ENCODE measurements around the gene MAN2C1.
A peak's percentile ranks its signal among the peaks of the same experiment; 100 is the strongest.
"Not testable (repeated sequence)": the region's sequence is repeated elsewhere in the genome, so short reads cannot be mapped to it uniquely, and the experiment has no call there.

MAN2C1 gene

GRCh38 chr15:75350601-75351361, 17.6 kb downstream of the MAN2C1 start:
- Histone ChIP-seq H3K9me3 (ENCODE audit: low read depth, low read length) (no peaks in the 10 kb centered on the region), H3K36me3 (ENCODE audit: insufficient read depth, low read length) (no peaks in the 10 kb centered on the region), H3K9ac (ENCODE audit: insufficient read length) (no peak overlapping the region), H3K4me3 (no peak overlapping the region), H3K27ac (no peak overlapping the region)
- DNase-seq (ENCODE audit: low read depth, low spot score), result no peak
- TF ChIP-seq POLR2AphosphoS5 (IDR thresholded peaks at IDR 0.05; ENCODE audit: borderline replicate concordance, low read depth, low read length) (no peak), FOXP2 (optimal IDR thresholded peaks at IDR 0.05; ENCODE audit: control extremely low read depth, extremely low read length, insufficient read depth) (no peak), EZH2 (IDR thresholded peaks at IDR 0.05) (no peak)

- no peak for DNase-seq (ENCODE audit: low read depth, low spot score)
- no peaks in the 10 kb centered on the region for H3K9me3 ChIP-seq (ENCODE audit: low read depth, low read length)
- no peak overlapping the region for H3K27ac ChIP-seq
- H3K9ac ChIP-seq (ENCODE audit: insufficient read length), result no peak overlapping the region
- H3K4me3 ChIP-seq, result no peak overlapping the region
- H3K36me3 ChIP-seq (ENCODE audit: insufficient read depth, low read length), result no peaks in the 10 kb centered on the region
- no peak for TF ChIP-seq EZH2 (IDR thresholded peaks at IDR 0.05)
These were observed 18.4 kb downstream of the MAN2C1 start for GRCh38 chr15:75349851-75350588.

- H3K4me3 ChIP-seq; DNase-seq (ENCODE audit: low read depth, low spot score); H3K9ac ChIP-seq (ENCODE audit: insufficient read length); H3K36me3 ChIP-seq (ENCODE audit: insufficient read depth, low read length); H3K27ac ChIP-seq; H3K9me3 ChIP-seq (ENCODE audit: low read depth, low read length): not testable (repeated sequence)
These were observed 19.1 kb downstream of the MAN2C1 start for GRCh38 chr15:75349351-75349669.

- no peak overlapping the region for H3K27ac ChIP-seq
- peak overlapping the region; percentile 80 for H3K9ac ChIP-seq (ENCODE audit: insufficient read length)
- H3K36me3 ChIP-seq (ENCODE audit: insufficient read depth, low read length), result no peaks in the 10 kb centered on the region
- DNase-seq (ENCODE audit: low read depth, low spot score), result no peak
- H3K4me3 ChIP-seq, result peak overlapping the region; percentile 92
- TF ChIP-seq FOXP2 (optimal IDR thresholded peaks at IDR 0.05; ENCODE audit: control extremely low read depth, extremely low read length, insufficient read depth), result no peak
- no peak for TF ChIP-seq POLR2AphosphoS5 (IDR thresholded peaks at IDR 0.05; ENCODE audit: borderline replicate concordance, low read depth, low read length)
- TF ChIP-seq EZH2 (IDR thresholded peaks at IDR 0.05), result no peak
- H3K9me3 ChIP-seq (ENCODE audit: low read depth, low read length), result no peaks in the 10 kb centered on the region
These were observed 19.7 kb downstream of the MAN2C1 start for GRCh38 chr15:75348562-75349350.

GRCh38 chr15:75348034-75348561, 20.3 kb downstream of the MAN2C1 start:
- Histone ChIP-seq H3K27ac (no peak overlapping the region), H3K9me3 (ENCODE audit: low read depth, low read length) (no peaks in the 10 kb centered on the region), H3K4me3 (peak overlapping the region; percentile 92), H3K9ac (ENCODE audit: insufficient read length) (peak overlapping the region; percentile 80), H3K36me3 (ENCODE audit: insufficient read depth, low read length) (no peaks in the 10 kb centered on the region)
- DNase-seq (ENCODE audit: low read depth, low spot score), result no peak
- TF ChIP-seq FOXP2 (optimal IDR thresholded peaks at IDR 0.05; ENCODE audit: control extremely low read depth, extremely low read length, insufficient read depth) (no peak), EZH2 (IDR thresholded peaks at IDR 0.05) (no peak), POLR2AphosphoS5 (IDR thresholded peaks at IDR 0.05; ENCODE audit: borderline replicate concordance, low read depth, low read length) (no peak)

- Histone ChIP-seq H3K9ac (ENCODE audit: insufficient read length) (peak overlapping the region; percentile 80), H3K36me3 (ENCODE audit: insufficient read depth, low read length) (no peaks in the 10 kb centered on the region), H3K4me3 (peak overlapping the region; percentile 92), H3K9me3 (ENCODE audit: low read depth, low read length) (no peaks in the 10 kb centered on the region), H3K27ac (no peak overlapping the region)
- no peak for DNase-seq (ENCODE audit: low read depth, low spot score)
- TF ChIP-seq FOXP2 (optimal IDR thresholded peaks at IDR 0.05; ENCODE audit: control extremely low read depth, extremely low read length, insufficient read depth), result no peak
These were observed 21.0 kb downstream of the MAN2C1 start for GRCh38 chr15:75347222-75348033.

- TF ChIP-seq POLR2AphosphoS5 (IDR thresholded peaks at IDR 0.05; ENCODE audit: borderline replicate concordance, low read depth, low read length), result no peak
- TF ChIP-seq EZH2 (IDR thresholded peaks at IDR 0.05), result no peak
- no peak for TF ChIP-seq FOXP2 (optimal IDR thresholded peaks at IDR 0.05; ENCODE audit: control extremely low read depth, extremely low read length, insufficient read depth)
- Histone ChIP-seq H3K27ac (no peak within 1 kb of the TSS), H3K9ac (ENCODE audit: insufficient read length) (peak within 1 kb of the TSS; percentile 80), H3K36me3 (ENCODE audit: insufficient read depth, low read length) (no peaks in the 10 kb centered on the region), H3K4me3 (peak within 1 kb of the TSS; percentile 92), H3K9me3 (ENCODE audit: low read depth, low read length) (no peaks in the 10 kb centered on the region)
- no peak for DNase-seq (ENCODE audit: low read depth, low spot score)
These were observed 21.6 kb downstream of the MAN2C1 start, which contains the start of gene NEIL1 for GRCh38 chr15:75346796-75347221. Gene NEIL1, plus strand, starts transcription at chr15:75347039. Its CDS starts 1,867 bp downstream, at chr15:75348906.

GRCh38 chr15:75343953-75344352, 24.5 kb downstream of the MAN2C1 start:
- not testable (repeated sequence) for H3K27ac ChIP-seq; DNase-seq (ENCODE audit: low read depth, low spot score)
- peaks cover 10% of the 10 kb centered on the region; the same call in 1 of the 2 replicates for H3K36me3 ChIP-seq (ENCODE audit: insufficient read depth, low read length)

More at GRCh38 chr15:75343953-75344352, 24.5 kb downstream of the MAN2C1 start:
- H3K9me3 ChIP-seq (ENCODE audit: low read depth, low read length); H3K4me3 ChIP-seq; H3K9ac ChIP-seq (ENCODE audit: insufficient read length): not testable (repeated sequence)
